Panc1 (cell line): ENCODE data around the gene C14orf93. TPM values are rescaled to one million over a fixed set of nuclear protein-coding genes. Genes with fewer than 3 reads are reported as not detected.

Experiments used
- ATAC-seq: fragments of 200-7000 bp; cut with Tn5 transposase; 2 replicates; pipeline ENCODE4 v1.9.1; 2020; ENCODE audit warnings: mild to moderate bottlenecking, moderate library complexity
- BruUV-seq: library from RNA; stranded (reverse); fragments of 400-500 nt; replicated peaks from 2 replicates; lab custom pipeline; 2021; lab: Mats Ljungman, UMichigan
- CTCF ChIA-PET: fragments of 300-600 bp; sonication (Branson Sonifier 250); formaldehyde crosslinking; loops from one replicate; lab custom pipeline; 2022; ENCODE audit warnings: antibody characterized with exemption; lab: Charles Lee
- POLR2A ChIA-PET: fragments of 300-600 bp; sonication (Branson Sonifier 250); formaldehyde crosslinking; loops from one replicate; lab custom pipeline; 2022; ENCODE audit warnings: antibody characterized with exemption; lab: Charles Lee
- DNase-seq: peaks from one replicate; pipeline ENCODE4 v3.0.0-alpha.2; 2010; ENCODE audit warnings: low read depth, low spot score
- H3K27ac ChIP-seq: 2 replicates; pipeline ENCODE4 v1.5.1; 2011; ENCODE audit warnings: mild to moderate bottlenecking, low read length, inconsistent platforms
- H3K27me3 ChIP-seq: fragments of 200-500 bp; sonication (Bioruptor generic); 2 replicates; pipeline ENCODE4 v1.6.0; 2014; ENCODE audit warnings: low read length, inconsistent platforms; ENCODE audit not compliant: control insufficient read depth, insufficient read depth
- H3K36me3 ChIP-seq: fragments of 200-500 bp; sonication (Bioruptor generic); 2 replicates; pipeline ENCODE4 v1.5.1; 2014; ENCODE audit warnings: inconsistent platforms, mild to moderate bottlenecking, low read length, moderate library complexity; ENCODE audit not compliant: control insufficient read depth, insufficient read depth
- H3K4me1 ChIP-seq: 2 replicates; pipeline ENCODE4 v1.5.1; 2011; ENCODE audit warnings: inconsistent platforms, mild to moderate bottlenecking, low read length, moderate library complexity; ENCODE audit not compliant: control insufficient read depth, insufficient read depth
- H3K4me3 ChIP-seq, 2 experiments: 2 replicates each; pipeline ENCODE4 v1.5.1; 2011 to 2012; ENCODE audit warnings: low read depth in 2 of 2, low read length in 2 of 2, mild to moderate bottlenecking in 2 of 2, inconsistent platforms in 1 of 2, moderate library complexity in 1 of 2
- H3K9me3 ChIP-seq: fragments of 200-500 bp; sonication (Bioruptor generic); 2 replicates; pipeline ENCODE4 v1.5.1; 2014; ENCODE audit warnings: low read depth, mild to moderate bottlenecking, inconsistent platforms, low read length, moderate library complexity; ENCODE audit not compliant: control insufficient read depth, insufficient read depth
- CTCF ChIP-seq: fragments of 450-650 bp; IDR thresholded peaks from 2 replicates; pipeline ENCODE4 v1.5.1; 2017; ENCODE audit warnings: mild to moderate bottlenecking
- POLR2AphosphoS5 ChIP-seq: IDR thresholded peaks from 2 replicates; pipeline ENCODE4 v1.6.1; 2012; ENCODE audit warnings: mild to moderate bottlenecking, low read depth, low read length, moderate library complexity
- REST ChIP-seq, 2 experiments: IDR thresholded peaks; 2 replicates each; pipeline ENCODE4 v1.6.1; 2011 to 2012; ENCODE audit warnings: low read depth in 2 of 2, control low read depth in 1 of 2, low read length in 1 of 2, mild to moderate bottlenecking in 1 of 2, moderate library complexity in 1 of 2; ENCODE audit not compliant: insufficient read depth in 1 of 2
- SIN3A ChIP-seq: IDR thresholded peaks from 2 replicates; pipeline ENCODE4 v1.6.1; 2012; ENCODE audit warnings: low read depth, mild to moderate bottlenecking, low read length, moderate library complexity, borderline replicate concordance; ENCODE audit not compliant: insufficient read depth
- TCF7L2 ChIP-seq: IDR thresholded peaks from 2 replicates; pipeline ENCODE4 v1.6.1; 2011; ENCODE audit warnings: mild to moderate bottlenecking, low read depth, low read length, inconsistent platforms
- in situ Hi-C: cut with HindIII; loops from 2 replicates; pipeline ENCODE4 v1.10.0; 2016; ENCODE audit warnings: low sequenced_read_pairs, low pct_unique_long_range_greater_than_20kb
- intact Hi-C: fragments of 100-400 bp; cut with micrococcal nuclease; formaldehyde crosslinking; loops from one replicate; pipeline ENCODE4 v1.10.0; 2022; ENCODE audit not compliant: unreplicated experiment
- total RNA-seq: library from RNA; stranded (reverse); gene quantifications from one replicate; pipeline ENCODE4 v1.2.1, GENCODE V29; 2021; ENCODE audit not compliant: unreplicated experiment

Gene C14orf93
- total RNA-seq, 1 experiment from 2014 or later: 5.6 TPM

- ATAC-seq (peak; percentile 73), DNase-seq (no peak)
- no peak for TF ChIP-seq SIN3A
- no peak for TF ChIP-seq REST (IDR thresholded peaks at IDR 0.05; ENCODE audit: insufficient read depth in 1 of 2, low read depth in 2 of 2, low read length in 1 of 2)
- no peak for TF ChIP-seq TCF7L2
- TF ChIP-seq POLR2AphosphoS5: no peak
- TF ChIP-seq CTCF: peak; percentile 89
- in situ Hi-C loops: no loop called here
- Histone ChIP-seq H3K27me3 (no peaks in the 10 kb centered on the region), H3K4me3 (peak overlapping the region; percentile 55 to 60), H3K36me3 (peaks cover 6% of the 10 kb centered on the region; the same call in 1 of the 2 replicates), H3K27ac (peak overlapping the region; percentile 68), H3K4me1 (peaks cover 3% of the 10 kb centered on the region), H3K9me3 (no peaks in the 10 kb centered on the region)
- ChIA-PET POLR2A (interaction anchor here (0.6 kb wide), 1 partner anchor 62 kb away, joined by 5 read pairs; no protein-coding TSS in a partner anchor), CTCF (interaction anchor here (0.7 to 2.6 kb wide), 5 partner anchors 64 to 83 kb away, joined by 3 to 12 read pairs (median 4); no protein-coding TSS in a partner anchor)
- no TSS peak for BruUV-seq
- intact Hi-C loops: loop anchor here (5.0 kb wide), 1 partner anchor 124 kb away; no protein-coding TSS in a partner anchor
These were observed 46.4 kb upstream of the C14orf93 start for GRCh38 chr14:23056145-23056955.

- no TSS peak for BruUV-seq
- ChIA-PET CTCF (interaction anchor here (0.6 to 2.6 kb wide), 5 partner anchors 61 to 183 kb away, joined by 3 to 12 read pairs (median 4); no protein-coding TSS in a partner anchor), POLR2A (no interaction called here)
- no peak overlapping the region for H3K4me3 ChIP-seq
- in situ Hi-C loops (no loop called here), intact Hi-C loops (loop anchor here (5.0 kb wide), 1 partner anchor 123 kb away; no protein-coding TSS in a partner anchor)
- TF ChIP-seq SIN3A (no peak), POLR2AphosphoS5 (no peak), CTCF (no peak), REST (IDR thresholded peaks at IDR 0.05; ENCODE audit: insufficient read depth in 1 of 2, low read depth in 2 of 2, low read length in 1 of 2) (no peak), TCF7L2 (no peak)
- DNase-seq (no peak), ATAC-seq (no peak)
- peaks cover 3% of the 10 kb centered on the region for H3K4me1 ChIP-seq
- no peak overlapping the region for H3K27ac ChIP-seq
- H3K36me3 ChIP-seq: no peaks in the 10 kb centered on the region
- H3K9me3 ChIP-seq: no peaks in the 10 kb centered on the region
- H3K27me3 ChIP-seq: no peaks in the 10 kb centered on the region
These were observed 45.7 kb upstream of the C14orf93 start for GRCh38 chr14:23055621-23056144.
